Measurements from ENCODE around the gene TCF4. TPM values are rescaled to one million over a fixed set of nuclear protein-coding genes. Genes with fewer than 3 reads are reported as not detected.
A peak's percentile ranks its signal among the peaks of the same experiment; 100 is the strongest.

The TCF4 gene
- total and polyA plus RNA-seq, 4 donors = 14.3 to 356 (median 73.0) TPM

DNA sequence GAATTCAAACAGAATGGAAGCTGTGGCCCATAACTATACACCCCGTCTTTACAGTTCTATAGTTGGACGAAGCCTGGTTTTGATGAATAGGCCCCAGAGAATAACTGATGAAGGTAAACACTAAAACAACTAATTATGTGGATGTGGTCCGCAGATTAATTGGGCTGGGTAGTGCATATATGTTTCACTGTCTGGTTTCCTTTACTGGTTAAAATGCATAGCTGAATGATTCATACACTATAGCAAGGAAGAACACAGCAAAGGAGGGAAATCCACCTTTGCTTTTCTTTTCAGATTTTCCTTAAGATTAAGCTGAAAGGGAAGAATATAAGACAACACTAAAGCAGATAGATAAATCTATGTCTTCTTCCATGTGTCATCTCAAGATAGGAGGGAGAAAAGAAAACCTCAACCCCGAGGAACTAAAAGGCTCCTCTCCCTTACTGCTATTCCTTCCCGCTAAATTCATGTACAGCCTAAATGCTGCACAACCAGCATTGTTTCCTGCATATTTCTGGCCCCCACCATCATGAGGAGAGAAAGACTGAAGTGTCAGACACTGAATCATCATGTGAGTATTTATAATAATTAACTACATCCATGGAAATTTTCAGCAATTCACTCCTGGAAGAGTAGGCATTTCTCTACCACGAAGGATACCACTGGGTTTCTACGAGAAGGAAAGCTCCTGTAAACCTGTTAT, 331.6 kb downstream of the TCF4 start:
- H3K4me3 ChIP-seq = no peak overlapping the region
- TF ChIP-seq, protein P1, sequence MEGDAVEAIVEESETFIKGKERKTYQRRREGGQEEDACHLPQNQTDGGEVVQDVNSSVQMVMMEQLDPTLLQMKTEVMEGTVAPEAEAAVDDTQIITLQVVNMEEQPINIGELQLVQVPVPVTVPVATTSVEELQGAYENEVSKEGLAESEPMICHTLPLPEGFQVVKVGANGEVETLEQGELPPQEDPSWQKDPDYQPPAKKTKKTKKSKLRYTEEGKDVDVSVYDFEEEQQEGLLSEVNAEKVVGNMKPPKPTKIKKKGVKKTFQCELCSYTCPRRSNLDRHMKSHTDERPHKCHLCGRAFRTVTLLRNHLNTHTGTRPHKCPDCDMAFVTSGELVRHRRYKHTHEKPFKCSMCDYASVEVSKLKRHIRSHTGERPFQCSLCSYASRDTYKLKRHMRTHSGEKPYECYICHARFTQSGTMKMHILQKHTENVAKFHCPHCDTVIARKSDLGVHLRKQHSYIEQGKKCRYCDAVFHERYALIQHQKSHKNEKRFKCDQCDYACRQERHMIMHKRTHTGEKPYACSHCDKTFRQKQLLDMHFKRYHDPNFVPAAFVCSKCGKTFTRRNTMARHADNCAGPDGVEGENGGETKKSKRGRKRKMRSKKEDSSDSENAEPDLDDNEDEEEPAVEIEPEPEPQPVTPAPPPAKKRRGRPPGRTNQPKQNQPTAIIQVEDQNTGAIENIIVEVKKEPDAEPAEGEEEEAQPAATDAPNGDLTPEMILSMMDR (IDR thresholded peaks at IDR 0.05; ENCODE audit: control extremely low read depth, extremely low read depth) = no peak
- no peak overlapping the region for H3K27ac ChIP-seq (ENCODE audit: low read depth in 1 of 2, low read length in 1 of 2)
- no peak overlapping the region for H3K9ac ChIP-seq (ENCODE audit: insufficient read depth in 1 of 2, low read length in 2 of 2)
- H3K36me3 ChIP-seq (ENCODE audit: control insufficient read depth in 4 of 4, insufficient read depth in 4 of 4, low read length in 4 of 4) = peaks cover 8 to 59% (median 37%) of the 10 kb centered on the region in 4 donors
- H3K27me3 ChIP-seq (ENCODE audit: control insufficient read depth in 3 of 3, insufficient read depth in 3 of 3, low read length in 2 of 3) = no peaks in the 10 kb centered on the region
- WGBS, 2 donors = 90 to 93% methylated on average over 7 of the region's 7 CpGs
- peaks cover 0 to 5% (median 0%) of the 10 kb centered on the region in 4 donors for H3K9me3 ChIP-seq (ENCODE audit: control insufficient read depth in 4 of 4, insufficient read depth in 3 of 4, low read length in 3 of 4)
- ATAC-seq (ENCODE audit: insufficient read depth, low FRiP score) (no peak), DNase-seq (no peak)
- H3K4me1 ChIP-seq (ENCODE audit: control insufficient read depth in 5 of 5, insufficient read depth in 5 of 5, low read length in 5 of 5) = peaks cover 0 to 20% (median 5%) of the 10 kb centered on the region in 5 donors

DNA sequence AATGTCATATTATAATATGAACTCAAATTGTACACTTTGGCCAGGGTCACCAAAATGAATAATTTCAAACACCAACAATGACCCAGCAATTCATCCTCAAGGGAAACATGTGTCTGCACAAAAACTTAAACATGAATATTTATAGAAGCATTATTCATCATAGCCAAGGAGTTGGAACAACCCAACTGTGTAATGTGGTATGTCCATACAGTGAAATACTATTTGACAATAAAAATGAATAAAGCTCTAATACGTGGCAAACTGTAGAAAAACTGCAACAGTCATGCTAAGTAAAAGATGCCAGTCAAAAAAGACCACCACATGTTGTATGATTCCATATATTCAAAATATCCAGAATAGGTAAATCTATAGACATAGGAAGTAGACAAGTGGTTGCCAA, 334.2 kb downstream of the TCF4 start:
- peaks cover 0 to 5% (median 0%) of the 10 kb centered on the region in 4 donors for H3K9me3 ChIP-seq (ENCODE audit: control insufficient read depth in 4 of 4, insufficient read depth in 3 of 4, low read length in 3 of 4)
- H3K27ac ChIP-seq (ENCODE audit: low read depth in 1 of 2, low read length in 1 of 2) = no peak overlapping the region
- 90 to 95% methylated on average over 1 of the region's 1 CpG for WGBS, 2 donors
- H3K36me3 ChIP-seq (ENCODE audit: control insufficient read depth in 4 of 4, insufficient read depth in 4 of 4, low read length in 4 of 4) = peaks cover 4 to 62% (median 35%) of the 10 kb centered on the region in 4 donors
- TF ChIP-seq, protein P1 (IDR thresholded peaks at IDR 0.05; ENCODE audit: control extremely low read depth, extremely low read depth) = no peak
- H3K9ac ChIP-seq (ENCODE audit: insufficient read depth in 1 of 2, low read length in 2 of 2) = no peak overlapping the region
- DNase-seq = no peak
- H3K4me1 ChIP-seq (ENCODE audit: control insufficient read depth in 5 of 5, insufficient read depth in 5 of 5, low read length in 5 of 5) = peaks cover 0 to 27% (median 13%) of the 10 kb centered on the region in 5 donors
- no peaks in the 10 kb centered on the region for H3K27me3 ChIP-seq (ENCODE audit: control insufficient read depth in 3 of 3, insufficient read depth in 3 of 3, low read length in 2 of 3)
- H3K4me3 ChIP-seq = no peak overlapping the region
- no peak for ATAC-seq (ENCODE audit: insufficient read depth, low FRiP score)

DNA sequence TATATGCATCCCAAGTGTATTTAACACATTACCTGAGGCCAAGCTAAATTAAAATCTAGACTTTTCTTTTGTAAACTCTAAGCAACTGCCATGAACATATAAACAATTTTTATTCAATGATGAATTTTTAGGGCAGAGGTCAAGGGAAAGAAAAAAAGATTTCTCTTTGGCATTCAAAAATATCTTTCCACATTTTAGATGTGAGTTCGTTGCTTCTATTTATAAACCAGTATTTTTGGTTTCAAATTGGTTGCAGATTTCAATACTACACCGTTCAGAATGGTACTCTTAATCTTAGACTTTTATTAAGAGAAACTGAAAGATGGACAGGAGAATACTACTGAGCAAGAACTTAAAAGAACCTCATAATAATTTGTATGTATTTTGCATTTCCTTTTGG, 335.1 kb downstream of the TCF4 start:
- DNase-seq = peak in 1 of 3 donors; percentile 34
- no peak overlapping the region for H3K4me3 ChIP-seq
- 35 to 62% methylated on average over 2 of the region's 2 CpGs for WGBS, 2 donors
- H3K9ac ChIP-seq (ENCODE audit: insufficient read depth in 1 of 2, low read length in 2 of 2) = no peak overlapping the region
- TF ChIP-seq, protein P1 (IDR thresholded peaks at IDR 0.05; ENCODE audit: control extremely low read depth, extremely low read depth) = no peak
- ATAC-seq (ENCODE audit: insufficient read depth, low FRiP score) = no peak
- peak overlapping the region in 1 of 2 donors; percentile 33 for H3K27ac ChIP-seq (ENCODE audit: low read depth in 1 of 2, low read length in 1 of 2)
- H3K27me3 ChIP-seq (ENCODE audit: control insufficient read depth in 3 of 3, insufficient read depth in 3 of 3, low read length in 2 of 3) = no peaks in the 10 kb centered on the region
- H3K9me3 ChIP-seq (ENCODE audit: control insufficient read depth in 4 of 4, insufficient read depth in 3 of 4, low read length in 3 of 4) = peaks cover 0 to 5% (median 0%) of the 10 kb centered on the region in 4 donors
- peaks cover 0 to 27% (median 17%) of the 10 kb centered on the region in 5 donors for H3K4me1 ChIP-seq (ENCODE audit: control insufficient read depth in 5 of 5, insufficient read depth in 5 of 5, low read length in 5 of 5)
- H3K36me3 ChIP-seq (ENCODE audit: control insufficient read depth in 4 of 4, insufficient read depth in 4 of 4, low read length in 4 of 4) = peaks cover 3 to 60% (median 33%) of the 10 kb centered on the region in 4 donors

Data from lung (tissue), 12 donors.